Fibroblast of lung (primary cell): ENCODE results near the gene LRRC15.

Experiments used
- CTCF ChIP-seq, 2 donors: IDR thresholded peaks in 1 of 2; conservative IDR thresholded peaks in 1 of 2; 1 replicate in 1 of 2; 2 replicates in 1 of 2; pipeline ENCODE4 v1.5.1; 2011 to 2012; ENCODE audit warnings: low read length in 2 of 2, control low read depth in 1 of 2, inconsistent platforms in 1 of 2, low read depth in 1 of 2, mild to moderate bottlenecking in 1 of 2
- EZH2 ChIP-seq: IDR thresholded peaks from 2 replicates; pipeline ENCODE4 v1.5.1; 2012; ENCODE audit warnings: low read length, control low read depth, mild to moderate bottlenecking; ENCODE audit errors: missing control alignments

DNA sequence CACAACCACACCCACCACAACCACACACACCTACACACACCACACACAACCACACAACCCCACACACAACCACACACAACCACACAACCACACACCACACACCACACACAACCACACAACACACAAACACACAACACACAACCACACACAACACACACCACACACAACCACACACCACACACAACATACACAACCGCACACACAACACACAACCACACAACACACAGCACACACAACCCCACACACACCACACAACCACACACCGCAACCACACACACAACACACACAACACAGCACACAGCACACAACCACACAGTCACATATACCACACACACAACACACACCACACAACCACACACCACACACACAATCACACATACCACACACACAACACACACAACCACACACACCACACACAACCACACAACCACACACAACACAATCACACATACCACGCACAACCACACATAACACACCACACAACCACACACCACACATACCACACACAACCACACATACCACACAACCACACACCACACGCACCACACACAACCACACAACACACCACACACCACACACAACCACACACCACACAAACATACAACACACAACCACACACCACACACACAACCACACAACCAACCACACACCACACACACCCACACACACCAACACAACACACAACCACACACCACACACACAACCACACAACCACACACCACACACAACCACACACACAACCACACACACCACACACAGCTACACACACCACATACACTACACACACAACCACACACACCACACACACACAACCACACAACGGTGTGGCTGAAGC is 42.1 kb downstream of the LRRC15 start:
- TF ChIP-seq CTCF (conservative IDR thresholded peaks at IDR 0.05 in 1 of 2, IDR thresholded peaks at IDR 0.05 in 1 of 2; ENCODE audit: low read depth in 1 of 2, low read length in 2 of 2) (no peak), EZH2 (no peak)
